Astrocyte of the cerebellum (primary cell): ENCODE data around the gene MSH2.

Source experiments
- DNase-seq: peaks from one replicate; pipeline ENCODE4 v3.0.0-alpha.2; 2011; ENCODE audit warnings: low read depth
- H3K4me3 ChIP-seq: 2 replicates; pipeline ENCODE4 v1.5.1; 2011; ENCODE audit warnings: mild to moderate bottlenecking, low read depth, low read length, moderate library complexity
- CTCF ChIP-seq: IDR thresholded peaks from 2 replicates; pipeline ENCODE4 v1.5.1; 2012; ENCODE audit warnings: low read length, low read depth, moderate library complexity, mild to moderate bottlenecking; ENCODE audit errors: missing control alignments
- in situ Hi-C: cut with HindIII; loops from 2 replicates; pipeline ENCODE4 v1.10.0; 2017; ENCODE audit warnings: low sequenced_read_pairs

MSH2 gene

GRCh38 chr2:47486841-47487497, 84.0 kb downstream of the MSH2 start:
- no peak for DNase-seq
- no peak overlapping the region for H3K4me3 ChIP-seq

GRCh38 chr2:47487498-47487875, 84.5 kb downstream of the MSH2 start:
- no peak overlapping the region for H3K4me3 ChIP-seq
- TF ChIP-seq CTCF: no peak
- DNase-seq: no peak
- in situ Hi-C loops: no loop called here

More at GRCh38 chr2:47486841-47487497, 84.0 kb downstream of the MSH2 start:
- in situ Hi-C loops: no loop called here
- no peak for TF ChIP-seq CTCF

GRCh38 chr2:47488870-47489584, 86.1 kb downstream of the MSH2 start:
- no peak overlapping the region for H3K4me3 ChIP-seq
- TF ChIP-seq CTCF: no peak
- peak; percentile 74 for DNase-seq
- in situ Hi-C loops: no loop called here

- DNase-seq: no peak
- in situ Hi-C loops: no loop called here
These were observed 87.5 kb downstream of the MSH2 start for GRCh38 chr2:47490406-47490805.

GRCh38 chr2:47493317-47494035, 90.5 kb downstream of the MSH2 start:
- in situ Hi-C loops: no loop called here
- H3K4me3 ChIP-seq: no peak overlapping the region
- no peak for DNase-seq
- no peak for TF ChIP-seq CTCF

More at GRCh38 chr2:47490406-47490805, 87.5 kb downstream of the MSH2 start:
- TF ChIP-seq CTCF: no peak
- no peak overlapping the region for H3K4me3 ChIP-seq

GRCh38 chr2:47494267-47495130, 91.5 kb downstream of the MSH2 start:
- no peak for DNase-seq
- no peak overlapping the region for H3K4me3 ChIP-seq
- in situ Hi-C loops: no loop called here
- TF ChIP-seq CTCF: no peak
